ENCODE results near the gene NUMB.

NUMB gene

GRCh38 chr14:73441286-73441685 lies 17.1 kb downstream of the NUMB start:
- no peak for TF ChIP-seq FOXP2 (optimal IDR thresholded peaks at IDR 0.05; ENCODE audit: borderline replicate concordance, extremely low read depth, extremely low read length, insufficient read depth)

- TF ChIP-seq REST (IDR thresholded peaks at IDR 0.05; ENCODE audit: insufficient read depth in 1 of 2, low read depth in 2 of 2, low read length in 2 of 2) = no peak
- no peak for TF ChIP-seq TAF1 (IDR thresholded peaks at IDR 0.05; ENCODE audit: borderline replicate concordance, insufficient read depth, low read length)
- no peak for TF ChIP-seq SIN3A (IDR thresholded peaks at IDR 0.05; ENCODE audit: borderline replicate concordance, insufficient read depth, low read length)
- no peak for TF ChIP-seq FOXP2 (optimal IDR thresholded peaks at IDR 0.05; ENCODE audit: borderline replicate concordance, extremely low read depth, extremely low read length, insufficient read depth)
- no peak for TF ChIP-seq POLR2AphosphoS5 (IDR thresholded peaks at IDR 0.05; ENCODE audit: low read depth, low read length)
Measured at GRCh38 chr14:73438993-73439392, 19.4 kb downstream of the NUMB start.

GRCh38 chr14:73437206-73437605 lies 21.1 kb downstream of the NUMB start:
- no peak for TF ChIP-seq FOXP2 (optimal IDR thresholded peaks at IDR 0.05; ENCODE audit: borderline replicate concordance, extremely low read depth, extremely low read length, insufficient read depth)
- TF ChIP-seq SIN3A (IDR thresholded peaks at IDR 0.05; ENCODE audit: borderline replicate concordance, insufficient read depth, low read length) = no peak
- TF ChIP-seq REST (IDR thresholded peaks at IDR 0.05; ENCODE audit: insufficient read depth in 1 of 2, low read depth in 2 of 2, low read length in 2 of 2) = no peak
- TF ChIP-seq POLR2AphosphoS5 (IDR thresholded peaks at IDR 0.05; ENCODE audit: low read depth, low read length) = no peak
- no peak for TF ChIP-seq TAF1 (IDR thresholded peaks at IDR 0.05; ENCODE audit: borderline replicate concordance, insufficient read depth, low read length)

GRCh38 chr14:73432124-73432523 lies 26.2 kb downstream of the NUMB start:
- TF ChIP-seq TAF1 (IDR thresholded peaks at IDR 0.05; ENCODE audit: borderline replicate concordance, insufficient read depth, low read length) (no peak), REST (IDR thresholded peaks at IDR 0.05; ENCODE audit: insufficient read depth in 1 of 2, low read depth in 2 of 2, low read length in 2 of 2) (no peak), SIN3A (IDR thresholded peaks at IDR 0.05; ENCODE audit: borderline replicate concordance, insufficient read depth, low read length) (no peak), POLR2AphosphoS5 (IDR thresholded peaks at IDR 0.05; ENCODE audit: low read depth, low read length) (no peak), FOXP2 (optimal IDR thresholded peaks at IDR 0.05; ENCODE audit: borderline replicate concordance, extremely low read depth, extremely low read length, insufficient read depth) (no peak)

DNA sequence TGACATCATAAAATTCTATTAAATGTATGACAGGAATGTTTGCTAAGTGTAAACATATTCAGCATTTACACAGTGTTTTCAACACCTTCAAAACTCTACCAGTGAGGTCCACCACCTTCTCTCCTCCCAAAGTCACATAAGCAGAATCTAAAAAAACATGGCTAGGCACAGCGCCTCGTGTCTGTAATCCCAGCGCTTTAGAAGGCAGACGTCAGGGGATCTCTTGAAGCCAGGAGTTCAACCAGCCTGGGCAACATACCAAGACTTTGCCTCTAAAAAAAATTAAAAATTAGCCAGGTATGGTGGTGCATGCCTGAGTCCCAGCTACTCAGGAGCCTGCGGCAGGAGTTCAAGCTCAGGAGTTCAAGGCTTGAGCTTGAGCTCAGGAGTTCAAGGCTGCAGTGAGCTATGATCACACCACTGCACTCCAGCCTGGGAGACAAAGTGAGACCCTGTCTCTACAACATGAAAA lies 30.0 kb downstream of the NUMB start:
- TF ChIP-seq REST (IDR thresholded peaks at IDR 0.05; ENCODE audit: insufficient read depth in 1 of 2, low read depth in 2 of 2, low read length in 2 of 2) (no peak), TAF1 (IDR thresholded peaks at IDR 0.05; ENCODE audit: borderline replicate concordance, insufficient read depth, low read length) (no peak), SIN3A (IDR thresholded peaks at IDR 0.05; ENCODE audit: borderline replicate concordance, insufficient read depth, low read length) (no peak), POLR2AphosphoS5 (IDR thresholded peaks at IDR 0.05; ENCODE audit: low read depth, low read length) (no peak), FOXP2 (optimal IDR thresholded peaks at IDR 0.05; ENCODE audit: borderline replicate concordance, extremely low read depth, extremely low read length, insufficient read depth) (no peak)

All from PFSK-1 (cell line).